Jurkat, Clone E6-1 (cell line): ENCODE data around the gene CDC25A.

ENCODE experiments used
- DNase-seq: peaks from one replicate; pipeline ENCODE4 v3.0.0-alpha.2; 2011; ENCODE audit warnings: low read depth, low spot score
- H3K4me3 ChIP-seq: 2 replicates; pipeline ENCODE4 v1.5.1; 2011; ENCODE audit warnings: mild to moderate bottlenecking, low read length, control low read depth, moderate library complexity

Gene CDC25A

GRCh38 chr3:48119505-48120193, 68.6 kb downstream of the CDC25A start:
- no peak for DNase-seq
- H3K4me3 ChIP-seq: no peak overlapping the region

DNA sequence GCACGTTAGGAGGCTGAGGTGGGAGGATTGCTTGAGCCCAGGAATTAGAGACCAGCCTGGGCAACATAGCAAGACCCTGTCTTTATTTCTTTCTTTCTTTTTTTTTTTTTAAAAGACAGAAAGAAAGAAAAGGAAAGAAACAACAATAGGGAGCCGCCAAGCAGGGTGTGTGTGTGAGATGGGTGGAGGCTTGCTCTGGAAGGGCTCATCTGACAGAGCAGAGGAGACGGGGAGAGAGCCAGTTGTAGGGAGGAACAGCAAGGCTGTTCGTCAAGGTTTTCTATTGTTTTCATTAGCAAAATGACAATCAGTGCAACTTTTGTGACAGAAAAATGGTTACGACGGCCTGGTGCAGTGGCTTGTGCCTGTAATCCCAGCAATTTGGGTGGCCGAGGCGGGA, 69.3 kb downstream of the CDC25A start:
- DNase-seq: no peak
- H3K4me3 ChIP-seq: no peak overlapping the region

DNA sequence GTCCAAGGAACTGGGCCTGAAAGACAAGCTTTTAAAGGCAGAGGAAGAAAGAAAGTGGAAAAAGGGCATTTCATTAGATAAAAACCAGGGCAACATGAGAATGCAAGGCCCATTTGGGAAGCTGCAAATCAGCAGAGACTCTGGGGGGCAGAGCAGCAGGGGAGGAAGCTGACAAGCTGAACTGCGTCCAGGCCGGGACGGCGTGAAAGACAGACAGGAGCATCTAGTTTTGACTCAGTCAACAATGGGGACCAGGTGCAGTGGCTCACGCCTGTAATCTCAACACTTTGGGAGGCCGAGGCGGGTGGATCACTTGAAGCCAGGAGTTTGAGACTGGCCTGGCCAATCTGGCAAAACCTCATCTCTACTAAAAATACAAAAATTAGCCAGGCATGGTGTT, 69.9 kb downstream of the CDC25A start:
- no peak overlapping the region for H3K4me3 ChIP-seq
- DNase-seq: no peak

- no peak for DNase-seq
- H3K4me3 ChIP-seq: peak overlapping the region; percentile 28
Observed at GRCh38 chr3:48112813-48113212, 75.4 kb downstream of the CDC25A start.

GRCh38 chr3:48112108-48112791, 76.0 kb downstream of the CDC25A start:
- peak overlapping the region; percentile 28 for H3K4me3 ChIP-seq

GRCh38 chr3:48110463-48110862, 77.8 kb downstream of the CDC25A start:
- no peak overlapping the region for H3K4me3 ChIP-seq
- DNase-seq: no peak

More at GRCh38 chr3:48112108-48112791, 76.0 kb downstream of the CDC25A start:
- DNase-seq: peak; percentile 85

- no peak for DNase-seq
- no peak overlapping the region for H3K4me3 ChIP-seq
Observed at GRCh38 chr3:48107227-48107626, 81.0 kb downstream of the CDC25A start.
